Measurements from ENCODE around the gene AMER1. TPM values are rescaled to one million over a fixed set of nuclear protein-coding genes. Genes with fewer than 3 reads are reported as not detected.

The AMER1 gene
- total RNA-seq, 1 experiment from 2014 or later: 3.9 TPM

DNA sequence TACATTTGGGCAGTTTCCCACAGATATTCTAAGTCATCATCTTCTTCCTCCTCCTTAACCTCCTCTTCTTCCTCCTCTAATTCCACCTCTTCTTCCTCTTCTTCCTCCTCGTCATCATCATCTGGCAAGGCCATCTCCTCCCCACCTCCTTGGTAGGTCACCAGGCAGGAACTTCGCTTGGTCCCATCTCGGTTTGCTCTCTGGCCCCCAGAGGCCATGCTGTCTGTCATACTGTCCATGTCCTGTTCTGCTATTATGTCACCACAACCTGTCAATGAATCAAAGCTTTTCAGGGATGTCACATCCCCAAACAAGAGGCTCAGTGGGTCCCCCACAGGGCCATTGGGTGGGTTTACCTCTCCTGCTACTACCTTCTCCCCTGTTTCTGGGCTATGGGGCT lies 13.5 kb downstream of the AMER1 start:
- no peak for DNase-seq
- BruUV-seq (replicated peaks): no TSS peak
- no peaks in the 10 kb centered on the region for H3K9me3 ChIP-seq (ENCODE audit: low read length)
- ChIA-PET CTCF (no interaction called here), POLR2A (ENCODE audit: unreplicated experiment) (no interaction called here)
- no peaks in the 10 kb centered on the region for H3K79me2 ChIP-seq (ENCODE audit: low read length)
- H3K4me1 ChIP-seq (ENCODE audit: insufficient read depth, low read length): no peaks in the 10 kb centered on the region
- no peaks in the 10 kb centered on the region for H3F3A ChIP-seq (ENCODE audit: low read length, unreplicated experiment)
- H3K9ac ChIP-seq (ENCODE audit: low read length): no peak overlapping the region
- TF ChIP-seq EZH2 (IDR thresholded peaks at IDR 0.05; ENCODE audit: low read length, unreplicated experiment) (no peak), EZH2phosphoT487 (IDR thresholded peaks at IDR 0.05; ENCODE audit: borderline replicate concordance, low read length) (no peak)
- TF ChIP-seq, protein P1, sequence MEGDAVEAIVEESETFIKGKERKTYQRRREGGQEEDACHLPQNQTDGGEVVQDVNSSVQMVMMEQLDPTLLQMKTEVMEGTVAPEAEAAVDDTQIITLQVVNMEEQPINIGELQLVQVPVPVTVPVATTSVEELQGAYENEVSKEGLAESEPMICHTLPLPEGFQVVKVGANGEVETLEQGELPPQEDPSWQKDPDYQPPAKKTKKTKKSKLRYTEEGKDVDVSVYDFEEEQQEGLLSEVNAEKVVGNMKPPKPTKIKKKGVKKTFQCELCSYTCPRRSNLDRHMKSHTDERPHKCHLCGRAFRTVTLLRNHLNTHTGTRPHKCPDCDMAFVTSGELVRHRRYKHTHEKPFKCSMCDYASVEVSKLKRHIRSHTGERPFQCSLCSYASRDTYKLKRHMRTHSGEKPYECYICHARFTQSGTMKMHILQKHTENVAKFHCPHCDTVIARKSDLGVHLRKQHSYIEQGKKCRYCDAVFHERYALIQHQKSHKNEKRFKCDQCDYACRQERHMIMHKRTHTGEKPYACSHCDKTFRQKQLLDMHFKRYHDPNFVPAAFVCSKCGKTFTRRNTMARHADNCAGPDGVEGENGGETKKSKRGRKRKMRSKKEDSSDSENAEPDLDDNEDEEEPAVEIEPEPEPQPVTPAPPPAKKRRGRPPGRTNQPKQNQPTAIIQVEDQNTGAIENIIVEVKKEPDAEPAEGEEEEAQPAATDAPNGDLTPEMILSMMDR (conservative IDR thresholded peaks at IDR 0.05; ENCODE audit: low read depth, low read length): no peak
- H3K36me3 ChIP-seq (ENCODE audit: low read depth, low read length): no peaks in the 10 kb centered on the region
- H3K9me2 ChIP-seq (replicated peaks; ENCODE audit: low read length): no peaks in the 10 kb centered on the region
- no peaks in the 10 kb centered on the region for H4K20me1 ChIP-seq (ENCODE audit: low read length)
- H2AFZ ChIP-seq (ENCODE audit: low read length): no peak overlapping the region
- no peak overlapping the region for H3K4me2 ChIP-seq (ENCODE audit: low read length)
- H3K4me3 ChIP-seq (ENCODE audit: low read length): no peak overlapping the region
- no peaks in the 10 kb centered on the region for H3K27me3 ChIP-seq (ENCODE audit: low read length)
- intact Hi-C loops (cut with micrococcal nuclease): no loop called here
- no peak overlapping the region for H3K27ac ChIP-seq (ENCODE audit: low read length)
- ATAC-seq: no peak

DNA sequence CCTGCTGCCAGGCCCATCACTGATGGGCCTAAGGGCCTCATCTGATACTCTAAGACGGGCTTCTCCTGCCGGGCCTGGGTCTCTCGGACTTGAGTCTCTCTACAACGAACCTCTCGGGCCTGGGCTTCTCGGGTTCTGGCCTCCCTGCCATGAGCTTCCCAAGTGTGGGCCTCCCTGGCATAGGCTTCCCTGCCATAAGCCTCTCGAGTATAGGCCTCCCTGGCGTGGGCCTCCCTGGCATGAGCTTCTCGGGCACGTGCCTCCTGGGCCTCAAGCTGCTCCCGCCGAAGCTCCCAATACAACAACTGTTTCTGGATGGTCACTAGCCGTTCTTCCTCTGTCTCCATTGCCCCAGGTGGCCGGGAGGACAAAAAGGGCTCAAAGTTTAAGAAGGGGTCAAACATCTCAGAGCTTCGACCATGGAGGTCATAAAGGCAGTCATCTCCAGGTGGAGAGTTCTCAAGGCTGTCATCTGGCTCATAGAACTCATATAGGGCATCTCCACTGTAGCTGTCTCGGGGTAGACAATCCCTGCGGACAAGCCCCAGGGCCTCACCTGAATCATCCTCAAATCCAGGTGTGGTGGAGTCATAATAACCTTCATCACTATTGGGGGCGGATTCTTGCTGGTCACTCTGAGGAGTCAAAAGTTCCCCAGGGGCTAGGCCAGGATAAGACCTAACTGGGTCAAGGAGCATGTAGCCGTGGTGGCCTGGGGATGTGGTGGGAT lies 14.1 kb downstream of the AMER1 start:
- H3K4me1 ChIP-seq (ENCODE audit: insufficient read depth, low read length): no peaks in the 10 kb centered on the region
- no peak overlapping the region for H3K27ac ChIP-seq (ENCODE audit: low read length)
- H3K9me3 ChIP-seq (ENCODE audit: low read length): no peaks in the 10 kb centered on the region
- H3K4me2 ChIP-seq (ENCODE audit: low read length): no peak overlapping the region
- POLR2A ChIA-PET (ENCODE audit: unreplicated experiment): no interaction called here
- no peak for DNase-seq
- H3K9ac ChIP-seq (ENCODE audit: low read length): no peak overlapping the region
- CTCF ChIA-PET: no interaction called here
- no peaks in the 10 kb centered on the region for H4K20me1 ChIP-seq (ENCODE audit: low read length)
- intact Hi-C loops (cut with micrococcal nuclease): no loop called here
- H3F3A ChIP-seq (ENCODE audit: low read length, unreplicated experiment): no peaks in the 10 kb centered on the region
- H3K36me3 ChIP-seq (ENCODE audit: low read depth, low read length): no peaks in the 10 kb centered on the region
- H3K9me2 ChIP-seq (replicated peaks; ENCODE audit: low read length): no peaks in the 10 kb centered on the region
- TF ChIP-seq EZH2phosphoT487 (IDR thresholded peaks at IDR 0.05; ENCODE audit: borderline replicate concordance, low read length) (no peak), EZH2 (IDR thresholded peaks at IDR 0.05; ENCODE audit: low read length, unreplicated experiment) (no peak)
- TF ChIP-seq, protein P1 (conservative IDR thresholded peaks at IDR 0.05; ENCODE audit: low read depth, low read length): no peak
- no peak overlapping the region for H2AFZ ChIP-seq (ENCODE audit: low read length)
- BruUV-seq (replicated peaks): no TSS peak
- no peaks in the 10 kb centered on the region for H3K27me3 ChIP-seq (ENCODE audit: low read length)
- no peak overlapping the region for H3K4me3 ChIP-seq (ENCODE audit: low read length)
- H3K79me2 ChIP-seq (ENCODE audit: low read length): no peaks in the 10 kb centered on the region
- ATAC-seq: no peak

GRCh38 chrX:64190136-64190740 lies 15.3 kb downstream of the AMER1 start:
- H3K9me2 ChIP-seq (replicated peaks; ENCODE audit: low read length): no peaks in the 10 kb centered on the region

More at GRCh38 chrX:64190136-64190740, 15.3 kb downstream of the AMER1 start:
- H3K79me2 ChIP-seq (ENCODE audit: low read length): no peaks in the 10 kb centered on the region
- H3K27me3 ChIP-seq (ENCODE audit: low read length): no peaks in the 10 kb centered on the region
- no peaks in the 10 kb centered on the region for H3K4me1 ChIP-seq (ENCODE audit: insufficient read depth, low read length)
- no peak overlapping the region for H2AFZ ChIP-seq (ENCODE audit: low read length)
- H3K4me3 ChIP-seq (ENCODE audit: low read length): no peak overlapping the region
- ChIA-PET CTCF (no interaction called here), POLR2A (ENCODE audit: unreplicated experiment) (no interaction called here)
- no peaks in the 10 kb centered on the region for H3F3A ChIP-seq (ENCODE audit: low read length, unreplicated experiment)
- H3K4me2 ChIP-seq (ENCODE audit: low read length): no peak overlapping the region
- ATAC-seq: no peak
- no TSS peak for BruUV-seq (replicated peaks)
- intact Hi-C loops (cut with micrococcal nuclease): no loop called here
- no peak for TF ChIP-seq EZH2phosphoT487 (IDR thresholded peaks at IDR 0.05; ENCODE audit: borderline replicate concordance, low read length)
- TF ChIP-seq EZH2 (IDR thresholded peaks at IDR 0.05; ENCODE audit: low read length, unreplicated experiment): no peak
- TF ChIP-seq, protein P1 (conservative IDR thresholded peaks at IDR 0.05; ENCODE audit: low read depth, low read length): no peak
- H4K20me1 ChIP-seq (ENCODE audit: low read length): no peaks in the 10 kb centered on the region
- H3K36me3 ChIP-seq (ENCODE audit: low read depth, low read length): no peaks in the 10 kb centered on the region
- DNase-seq: no peak
- no peak overlapping the region for H3K9ac ChIP-seq (ENCODE audit: low read length)
- H3K9me3 ChIP-seq (ENCODE audit: low read length): no peaks in the 10 kb centered on the region
- H3K27ac ChIP-seq (ENCODE audit: low read length): no peak overlapping the region

Measured in PC-3 (cell line).